AG09309 (cell line): ENCODE data around the gene FAS.

Source experiments
- DNase-seq: peaks from one replicate; pipeline ENCODE4 v3.0.0-alpha.2; 2010; ENCODE audit warnings: low read depth
- H3K4me3 ChIP-seq: 2 replicates; pipeline ENCODE4 v1.5.1; 2011; ENCODE audit warnings: mild to moderate bottlenecking, low read depth, low read length, moderate library complexity; ENCODE audit not compliant: control insufficient read depth
- TF ChIP-seq, protein P1 (sequence below): IDR thresholded peaks from 2 replicates; pipeline ENCODE4 v1.5.1; 2011; ENCODE audit warnings: mild to moderate bottlenecking, low read depth, low read length, inconsistent platforms; ENCODE audit not compliant: insufficient read depth, control insufficient read depth; ENCODE audit errors: missing control alignments

FAS gene

DNA sequence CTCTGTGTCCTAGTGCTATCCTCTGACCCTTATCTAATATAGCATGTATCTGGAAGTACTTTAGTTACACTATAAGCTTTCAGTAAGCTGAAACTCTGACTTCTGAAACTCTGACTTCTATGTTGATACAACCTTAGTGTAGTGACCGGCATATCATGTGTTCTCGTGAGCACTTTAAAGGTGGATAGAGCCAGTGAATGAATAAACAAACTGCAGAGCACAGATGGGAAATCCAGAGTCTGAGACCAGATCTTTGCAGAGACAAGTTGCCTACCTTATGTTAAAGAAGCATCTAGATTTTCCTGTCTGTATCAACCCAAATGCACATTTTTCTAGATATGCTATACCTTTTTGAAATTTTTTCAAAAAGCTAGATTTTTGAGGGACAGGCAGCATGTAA is 41.5 kb upstream of the FAS start:
- H3K4me3 ChIP-seq: no peak overlapping the region
- DNase-seq: no peak
- TF ChIP-seq, protein P1, sequence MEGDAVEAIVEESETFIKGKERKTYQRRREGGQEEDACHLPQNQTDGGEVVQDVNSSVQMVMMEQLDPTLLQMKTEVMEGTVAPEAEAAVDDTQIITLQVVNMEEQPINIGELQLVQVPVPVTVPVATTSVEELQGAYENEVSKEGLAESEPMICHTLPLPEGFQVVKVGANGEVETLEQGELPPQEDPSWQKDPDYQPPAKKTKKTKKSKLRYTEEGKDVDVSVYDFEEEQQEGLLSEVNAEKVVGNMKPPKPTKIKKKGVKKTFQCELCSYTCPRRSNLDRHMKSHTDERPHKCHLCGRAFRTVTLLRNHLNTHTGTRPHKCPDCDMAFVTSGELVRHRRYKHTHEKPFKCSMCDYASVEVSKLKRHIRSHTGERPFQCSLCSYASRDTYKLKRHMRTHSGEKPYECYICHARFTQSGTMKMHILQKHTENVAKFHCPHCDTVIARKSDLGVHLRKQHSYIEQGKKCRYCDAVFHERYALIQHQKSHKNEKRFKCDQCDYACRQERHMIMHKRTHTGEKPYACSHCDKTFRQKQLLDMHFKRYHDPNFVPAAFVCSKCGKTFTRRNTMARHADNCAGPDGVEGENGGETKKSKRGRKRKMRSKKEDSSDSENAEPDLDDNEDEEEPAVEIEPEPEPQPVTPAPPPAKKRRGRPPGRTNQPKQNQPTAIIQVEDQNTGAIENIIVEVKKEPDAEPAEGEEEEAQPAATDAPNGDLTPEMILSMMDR: no peak

DNA sequence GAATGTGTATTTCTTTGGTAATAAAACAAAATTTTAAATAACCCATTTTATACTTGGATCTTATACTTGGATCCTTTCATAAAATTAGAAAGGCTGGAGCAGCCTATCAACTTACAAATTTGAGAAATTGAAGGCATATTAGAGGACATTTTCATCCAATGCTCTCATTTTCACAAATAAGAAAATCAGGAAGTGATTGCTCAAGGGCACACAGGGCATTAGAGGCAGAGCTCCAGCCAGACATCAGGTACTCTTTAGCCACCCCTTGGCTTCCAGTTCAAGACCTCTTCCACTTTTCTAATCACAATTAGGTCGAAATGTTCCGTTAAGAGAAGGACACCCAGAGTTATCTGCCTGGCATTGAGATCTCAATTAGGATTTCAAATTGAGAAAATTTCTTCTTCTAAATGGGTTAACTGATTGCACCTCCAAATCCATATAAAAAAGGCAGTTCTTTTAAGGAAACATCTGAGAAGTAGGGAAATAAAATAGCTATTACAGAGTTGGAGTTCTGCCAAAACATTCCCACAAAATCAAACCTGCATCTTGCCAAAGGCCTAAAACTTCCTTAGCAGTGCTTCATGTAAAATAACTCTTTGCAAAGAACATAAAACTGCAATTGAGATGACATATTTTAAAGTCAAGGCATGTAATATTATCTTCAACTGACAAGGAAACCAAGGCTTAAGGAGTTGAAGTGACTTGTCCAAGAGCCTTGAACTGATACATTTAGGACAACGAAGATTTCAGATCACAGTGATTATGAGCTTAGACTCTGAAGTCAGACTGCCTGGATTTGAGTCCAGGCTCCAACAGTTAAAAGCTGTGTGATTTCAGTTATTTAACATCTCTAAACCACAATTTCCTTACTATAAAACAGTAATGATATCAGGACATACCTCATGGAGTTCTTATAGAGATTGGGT is 40.4 kb upstream of the FAS start:
- TF ChIP-seq, protein P1: no peak
- H3K4me3 ChIP-seq: no peak overlapping the region
- no peak for DNase-seq

DNA sequence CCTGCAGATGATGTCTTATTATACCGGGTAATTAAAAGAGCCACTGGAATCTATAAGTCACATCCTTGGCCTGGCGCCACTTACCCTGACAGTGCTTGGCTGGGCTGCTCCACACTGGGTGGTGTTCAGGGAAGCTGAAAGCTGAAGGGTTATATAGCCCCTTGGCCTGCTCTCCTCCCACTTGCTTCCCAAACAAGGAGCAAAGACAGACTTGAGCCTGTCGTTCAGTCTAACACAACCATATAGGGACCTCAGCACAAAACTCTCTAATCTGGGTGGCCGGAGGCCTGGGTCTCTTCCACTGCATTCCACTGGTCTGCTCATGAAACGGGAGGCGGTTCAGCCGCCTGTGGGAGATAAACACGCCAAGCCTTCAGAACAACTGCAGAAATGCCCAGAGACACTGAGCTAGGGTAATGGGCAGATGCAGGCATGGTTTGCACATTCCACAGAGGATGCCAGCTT is 37.9 kb upstream of the FAS start, which contains the start of gene ACTA2:
TSS of gene ACTA2 (minus strand) at position 127 of the 465 bp plus-strand sequence. CDS start 3,843 bp downstream, outside the sequence.
- TF ChIP-seq, protein P1: no peak
- no peak within 1 kb of the TSS; the same call in none of the 2 replicates for H3K4me3 ChIP-seq
- no peak for DNase-seq

DNA sequence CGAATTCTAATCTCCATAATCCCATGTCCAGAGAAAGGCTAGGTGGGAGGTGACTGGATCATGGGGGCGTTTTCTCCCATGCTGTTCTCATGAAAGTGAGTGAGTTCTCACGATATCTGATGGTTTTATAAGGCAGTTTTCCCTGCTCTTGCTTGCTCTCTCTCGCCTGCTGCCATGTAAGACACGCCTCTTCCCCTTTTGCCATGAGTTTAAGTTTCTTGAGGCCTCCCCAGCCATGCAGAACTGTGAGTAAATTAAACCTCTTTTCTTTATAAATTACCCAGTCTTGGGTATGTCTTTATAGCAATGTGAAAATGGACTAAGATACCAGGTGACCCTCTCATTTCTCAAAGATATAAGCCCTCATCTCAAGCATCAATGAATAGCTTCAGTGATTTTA is 36.9 kb upstream of the FAS start:
- H3K4me3 ChIP-seq: no peak overlapping the region
- TF ChIP-seq, protein P1: no peak
- DNase-seq: no peak

DNA sequence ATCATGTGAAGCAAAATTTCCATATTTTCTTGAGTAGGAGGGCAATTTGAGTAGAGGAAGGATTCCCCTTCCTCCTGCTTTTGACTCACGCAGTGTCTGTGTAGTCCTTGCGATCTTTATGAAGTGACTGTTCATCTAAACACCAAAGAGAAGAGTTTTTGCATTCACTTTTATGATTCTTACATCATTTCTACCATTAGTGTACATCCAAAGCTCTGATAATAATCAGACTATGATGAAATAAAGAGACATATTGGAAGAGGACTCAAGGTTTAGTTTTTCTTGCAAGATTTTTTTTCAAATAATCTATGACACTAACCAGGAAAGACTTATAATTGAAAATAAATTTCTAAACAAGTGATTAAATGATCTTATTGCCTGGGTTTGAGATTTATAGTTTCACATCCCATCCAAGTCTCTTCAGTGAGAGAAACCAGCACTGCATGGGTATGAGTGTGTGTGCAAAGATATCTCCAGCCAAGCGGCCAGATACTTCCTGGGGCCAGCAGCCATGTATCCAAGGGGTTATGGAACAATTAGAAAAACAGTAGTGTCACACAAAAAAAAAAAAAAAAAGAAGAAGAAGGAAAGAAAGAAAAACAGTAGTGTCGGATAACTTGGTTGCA is 36.0 kb upstream of the FAS start:
- no peak for DNase-seq
- no peak overlapping the region for H3K4me3 ChIP-seq
- TF ChIP-seq, protein P1: no peak

DNA sequence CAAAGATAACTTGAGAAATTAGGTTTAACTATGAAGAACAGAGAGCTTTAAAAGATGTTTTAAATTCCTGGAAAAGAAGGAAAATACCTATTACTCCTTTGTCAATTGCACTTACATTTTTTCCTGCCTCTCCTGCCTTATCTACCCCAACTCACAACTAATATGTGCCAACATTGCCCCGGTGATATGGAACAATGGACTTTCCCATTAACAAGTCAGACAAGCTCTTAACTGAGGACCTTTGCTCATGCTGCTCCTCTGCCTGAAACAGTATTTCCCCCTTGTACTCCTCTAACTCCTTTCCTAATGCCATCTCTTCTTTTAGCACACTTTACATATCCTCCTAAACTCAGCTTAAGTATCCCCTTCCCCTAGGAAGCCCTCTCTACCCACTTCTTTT is 33.2 kb upstream of the FAS start:
- TF ChIP-seq, protein P1: no peak
- no peak for DNase-seq
- no peak overlapping the region for H3K4me3 ChIP-seq
